Gastrocnemius medialis (tissue), 4 donors: ENCODE data around the gene ACYP2. TPM values are rescaled to one million over a fixed set of nuclear protein-coding genes. Genes with fewer than 3 reads are reported as not detected.

Source experiments
- ATAC-seq, 2 donors: fragments of 150-250 bp; one replicate each; pipeline ENCODE4 v1.9.1; 2016
- DNase-seq, 2 donors: peaks; one replicate each; pipeline ENCODE4 v3.0.0-alpha.2; 2019
- H3K27ac ChIP-seq, 4 donors: fragments of 200-600 bp; sonication (generic); 1 replicate in 1 of 4; 2 replicates in 3 of 4; pipeline ENCODE4 v1.5.1; 2016 to 2018; ENCODE audit warnings: mild to moderate bottlenecking in 2 of 4, moderate library complexity in 1 of 4
- H3K27me3 ChIP-seq, 3 donors: fragments of 200-600 bp; sonication (generic) in 2 of 3; 1 replicate in 1 of 3; 2 replicates in 2 of 3; pipeline versions ENCODE4 v1.5.1 to v1.6.0; 2016 to 2019; ENCODE audit warnings: mild to moderate bottlenecking in 1 of 3, moderate library complexity in 1 of 3
- H3K36me3 ChIP-seq, 2 donors: fragments of 200-600 bp; sonication (generic) in 1 of 2; one replicate each; pipeline ENCODE4 v1.5.1; 2017 to 2018
- H3K4me1 ChIP-seq, 2 donors: fragments of 200-600 bp; sonication (generic) in 1 of 2; one replicate each; pipeline ENCODE4 v1.5.1; 2016 to 2017; ENCODE audit warnings: mild to moderate bottlenecking in 2 of 2
- H3K4me3 ChIP-seq, 4 donors: fragments of 200-600 bp; sonication (generic) in 3 of 4; 1 replicate in 1 of 4; 2 replicates in 3 of 4; pipeline ENCODE4 v1.5.1; 2016 to 2019; ENCODE audit warnings: mild to moderate bottlenecking in 2 of 4
- H3K9me3 ChIP-seq, 3 donors: fragments of 200-600 bp; sonication (generic) in 2 of 3; 1 replicate in 1 of 3; 2 replicates in 2 of 3; pipeline ENCODE4 v1.5.1; 2016 to 2019
- POLR2A ChIP-seq, 2 donors: fragments of 450-650 bp; IDR thresholded peaks; one replicate each; pipeline ENCODE4 v1.6.1; 2017; ENCODE audit warnings: antibody characterized with exemption in 2 of 2, mild to moderate bottlenecking in 2 of 2, moderate library complexity in 2 of 2
- in situ Hi-C, 4 donors: fragments of 200-750 bp; cut with MboI; loops; one replicate each; pipeline versions ENCODE4 v1.15.0 to v1.8.0; 2017; ENCODE audit warnings: low sequenced_read_pairs in 4 of 4
- intact Hi-C: fragments of 100-400 bp; cut with DNase I; formaldehyde crosslinking; loops from one replicate; pipeline ENCODE4 v1.15.1; 2023; ENCODE audit warnings: low total_unique reads
- total RNA-seq, 4 donors: library from RNA; depleted of rRNA; stranded (reverse); fragments of >200 nt; gene quantifications; one replicate each; pipeline versions ENCODE4 v1.1.0 to v1.2.3, GENCODE V29; 2016
- TF ChIP-seq, protein P1 (sequence below), 5 experiments: fragments of 450-650 bp in 3 of 5; fragments of 200-600 bp in 2 of 5; sonication (generic) in 2 of 5; IDR thresholded peaks in 4 of 5; conservative IDR thresholded peaks in 1 of 5; 1 replicate in 4 of 5; 2 replicates in 1 of 5; pipeline ENCODE4 v1.5.1; 2016 to 2019; ENCODE audit warnings: antibody characterized with exemption in 5 of 5, mild to moderate bottlenecking in 3 of 5, moderate library complexity in 3 of 5

The ACYP2 gene
- total RNA-seq, 4 donors from 2014 or later = 52.9 to 121 (median 107) TPM

DNA sequence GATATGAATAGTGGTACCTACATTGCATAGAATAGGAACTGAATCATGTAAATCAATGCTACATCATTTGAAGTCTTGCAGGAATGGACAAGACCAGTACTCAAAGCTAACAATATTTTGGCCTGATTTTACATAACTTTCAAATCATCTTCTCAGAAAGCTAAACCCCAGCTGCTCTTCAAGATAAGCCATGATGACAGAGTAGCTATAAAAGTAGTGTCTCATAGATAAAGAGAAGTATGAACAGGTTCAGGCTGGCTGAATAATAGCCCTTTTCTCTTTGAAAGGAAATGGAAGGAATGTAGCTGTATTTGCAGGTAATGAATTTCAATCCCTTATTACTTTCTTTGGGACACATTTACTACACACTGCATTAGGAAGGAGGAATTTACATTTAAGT, 112.4 kb downstream of the ACYP2 start:
- Histone ChIP-seq H3K4me1 (peaks cover 22 to 37% of the 10 kb centered on the region in 2 donors), H3K27ac (no peak overlapping the region), H3K27me3 (no peaks in the 10 kb centered on the region), H3K9me3 (no peaks in the 10 kb centered on the region), H3K4me3 (no peak overlapping the region), H3K36me3 (no peaks in the 10 kb centered on the region)
- ATAC-seq (no peak), DNase-seq (no peak)
- in situ Hi-C loops (no loop called here), intact Hi-C loops (no loop called here)
- no peak for TF ChIP-seq POLR2A (IDR thresholded peaks at IDR 0.05)
- TF ChIP-seq, protein P1, sequence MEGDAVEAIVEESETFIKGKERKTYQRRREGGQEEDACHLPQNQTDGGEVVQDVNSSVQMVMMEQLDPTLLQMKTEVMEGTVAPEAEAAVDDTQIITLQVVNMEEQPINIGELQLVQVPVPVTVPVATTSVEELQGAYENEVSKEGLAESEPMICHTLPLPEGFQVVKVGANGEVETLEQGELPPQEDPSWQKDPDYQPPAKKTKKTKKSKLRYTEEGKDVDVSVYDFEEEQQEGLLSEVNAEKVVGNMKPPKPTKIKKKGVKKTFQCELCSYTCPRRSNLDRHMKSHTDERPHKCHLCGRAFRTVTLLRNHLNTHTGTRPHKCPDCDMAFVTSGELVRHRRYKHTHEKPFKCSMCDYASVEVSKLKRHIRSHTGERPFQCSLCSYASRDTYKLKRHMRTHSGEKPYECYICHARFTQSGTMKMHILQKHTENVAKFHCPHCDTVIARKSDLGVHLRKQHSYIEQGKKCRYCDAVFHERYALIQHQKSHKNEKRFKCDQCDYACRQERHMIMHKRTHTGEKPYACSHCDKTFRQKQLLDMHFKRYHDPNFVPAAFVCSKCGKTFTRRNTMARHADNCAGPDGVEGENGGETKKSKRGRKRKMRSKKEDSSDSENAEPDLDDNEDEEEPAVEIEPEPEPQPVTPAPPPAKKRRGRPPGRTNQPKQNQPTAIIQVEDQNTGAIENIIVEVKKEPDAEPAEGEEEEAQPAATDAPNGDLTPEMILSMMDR (IDR thresholded peaks at IDR 0.05 in 4 of 5, conservative IDR thresholded peaks at IDR 0.05 in 1 of 5) = no peak

DNA sequence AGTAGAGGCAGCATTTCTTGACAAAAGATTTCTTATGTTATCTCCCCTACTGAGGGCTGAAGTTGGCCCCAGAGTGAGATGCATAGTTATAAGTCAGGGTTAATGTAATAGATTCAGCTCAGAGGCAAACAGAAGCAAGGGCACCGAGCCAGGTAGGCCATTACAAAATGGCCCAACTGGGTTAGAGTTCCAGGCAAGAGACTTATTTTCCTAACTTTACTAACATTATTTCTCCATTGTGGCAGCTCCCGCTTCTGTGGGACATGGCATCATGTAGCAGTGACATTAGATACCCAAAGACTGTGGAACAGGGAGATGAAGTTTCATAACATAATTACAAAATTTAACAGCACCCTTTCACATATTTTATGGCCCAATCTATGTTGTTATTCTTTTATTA, 113.5 kb downstream of the ACYP2 start:
- Histone ChIP-seq H3K27me3 (no peaks in the 10 kb centered on the region), H3K27ac (peak overlapping the region in 3 of 4 donors; percentile 21 to 30 (median 29)), H3K9me3 (no peaks in the 10 kb centered on the region), H3K4me1 (peaks cover 22 to 37% of the 10 kb centered on the region in 2 donors), H3K36me3 (no peaks in the 10 kb centered on the region), H3K4me3 (no peak overlapping the region)
- TF ChIP-seq, protein P1 (IDR thresholded peaks at IDR 0.05 in 4 of 5, conservative IDR thresholded peaks at IDR 0.05 in 1 of 5) = no peak
- no peak for TF ChIP-seq POLR2A (IDR thresholded peaks at IDR 0.05)
- ATAC-seq = peak; percentile 66 to 68
- in situ Hi-C loops = no loop called here
- DNase-seq = peak in 1 of 2 donors; percentile 52
- intact Hi-C loops = no loop called here

DNA sequence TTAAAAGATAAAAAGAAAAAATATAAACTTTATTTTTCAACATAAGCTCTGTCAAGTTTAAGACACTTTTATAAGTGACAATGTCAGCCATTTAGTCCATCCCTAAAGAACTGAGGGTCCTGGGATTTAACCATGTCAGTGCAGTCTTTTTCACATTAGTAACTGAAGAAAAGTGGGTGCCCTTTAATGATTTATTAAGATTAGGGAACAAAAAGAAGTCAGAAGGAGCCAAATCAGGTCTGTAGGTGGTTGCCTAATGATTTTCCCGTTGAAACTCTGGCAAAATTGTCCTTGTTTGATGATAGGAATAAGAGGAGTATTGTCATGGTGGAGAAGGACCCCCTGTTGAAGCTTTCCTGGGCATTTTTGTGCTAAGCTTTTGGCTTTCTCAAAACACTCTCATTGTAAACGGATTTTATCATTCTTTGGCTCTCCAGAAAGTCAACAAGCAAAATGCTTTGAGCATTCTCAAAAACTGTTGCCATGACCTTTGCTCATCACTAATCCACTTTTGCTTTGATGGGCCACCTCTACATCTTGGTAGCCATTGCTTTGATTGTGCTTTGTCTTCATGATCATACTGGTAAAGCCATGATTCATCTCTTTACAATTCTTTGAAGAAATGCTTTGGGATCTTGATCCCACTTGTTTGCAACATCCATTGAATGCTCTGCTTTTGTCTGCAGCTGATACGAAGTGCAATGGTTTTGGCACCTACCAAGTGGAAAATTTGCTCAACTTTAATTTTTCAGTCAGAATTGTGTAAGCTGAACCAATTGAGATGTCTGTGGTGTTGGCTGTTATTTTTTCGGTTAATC, 118.6 kb downstream of the ACYP2 start:
- in situ Hi-C loops (no loop called here), intact Hi-C loops (no loop called here)
- H3K9me3 ChIP-seq = no peaks in the 10 kb centered on the region
- H3K4me1 ChIP-seq = no peaks in the 10 kb centered on the region
- H3K27ac ChIP-seq = no peak overlapping the region
- H3K4me3 ChIP-seq = no peak overlapping the region
- no peaks in the 10 kb centered on the region for H3K36me3 ChIP-seq
- ATAC-seq (no peak), DNase-seq (no peak)
- TF ChIP-seq POLR2A (IDR thresholded peaks at IDR 0.05) = no peak
- TF ChIP-seq, protein P1 (IDR thresholded peaks at IDR 0.05 in 4 of 5, conservative IDR thresholded peaks at IDR 0.05 in 1 of 5) = no peak
- H3K27me3 ChIP-seq = no peaks in the 10 kb centered on the region

DNA sequence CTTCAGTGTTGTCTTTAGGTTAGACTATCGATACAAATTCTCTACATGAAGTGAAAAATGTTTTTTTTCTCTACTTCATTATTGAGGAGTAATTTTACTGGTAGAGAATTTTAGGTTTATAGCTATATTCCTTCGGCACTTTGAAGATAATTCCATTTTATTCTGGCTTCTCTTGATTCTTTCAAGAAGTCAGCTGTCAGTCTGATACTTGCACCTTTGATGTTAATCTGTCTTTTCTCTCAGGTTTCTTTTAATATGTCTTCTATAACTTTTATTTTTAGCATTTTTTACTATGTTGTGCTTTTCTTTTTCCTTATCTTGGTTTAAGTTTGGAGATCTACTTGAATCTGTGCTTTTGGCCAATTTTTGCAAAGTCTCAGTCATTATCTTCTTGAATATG, 122.0 kb downstream of the ACYP2 start:
- in situ Hi-C loops = no loop called here

More for the DNA sequence above, 122.0 kb downstream of the ACYP2 start:
- intact Hi-C loops = no loop called here
- Histone ChIP-seq H3K4me3 (no peak overlapping the region), H3K27ac (no peak overlapping the region), H3K27me3 (no peaks in the 10 kb centered on the region), H3K9me3 (no peaks in the 10 kb centered on the region), H3K4me1 (peaks cover 15 to 27% of the 10 kb centered on the region in 2 donors), H3K36me3 (no peaks in the 10 kb centered on the region)
- TF ChIP-seq, protein P1 (IDR thresholded peaks at IDR 0.05 in 4 of 5, conservative IDR thresholded peaks at IDR 0.05 in 1 of 5) = no peak
- no peak for TF ChIP-seq POLR2A (IDR thresholded peaks at IDR 0.05)
- ATAC-seq = no peak
- DNase-seq = no peak
